ENCODE results near the gene CLEC9A. TPM values are rescaled to one million over a fixed set of nuclear protein-coding genes. Genes with fewer than 3 reads are reported as not detected.

The CLEC9A gene
- total RNA-seq, 2 donors from 2014 or later, result not detected

DNA sequence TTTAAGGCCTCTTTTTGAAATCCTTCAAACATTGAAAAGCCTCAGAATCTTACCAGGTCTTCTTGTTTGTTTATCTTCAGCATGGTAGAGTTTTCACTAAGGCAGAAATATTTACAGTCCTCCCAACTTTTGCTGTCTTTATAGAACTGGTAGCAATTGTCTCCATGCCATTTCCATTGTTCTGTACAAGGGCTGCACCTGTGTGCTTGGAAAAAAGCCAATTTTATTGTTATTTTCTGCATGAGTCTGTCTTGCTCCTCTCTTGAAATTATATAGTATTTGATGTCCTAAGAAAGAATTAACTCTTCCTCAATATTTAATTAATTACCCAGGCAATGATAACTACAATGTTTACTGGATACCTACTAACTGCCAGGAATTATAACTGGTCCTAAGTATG is 45.0 kb downstream of the CLEC9A start:
- H3K36me3 Mint-ChIP-seq (ENCODE audit: low read depth), result no peaks in the 10 kb centered on the region
- no peaks in the 10 kb centered on the region for H3K9me3 Mint-ChIP-seq
- no peak for ATAC-seq (replicated peaks)
- H3K4me1 Mint-ChIP-seq, result no peaks in the 10 kb centered on the region
- H3K4me3 Mint-ChIP-seq, result no peak overlapping the region
- peaks cover 9% of the 10 kb centered on the region for H3K27me3 Mint-ChIP-seq
- no peak overlapping the region for H3K27ac Mint-ChIP-seq

DNA sequence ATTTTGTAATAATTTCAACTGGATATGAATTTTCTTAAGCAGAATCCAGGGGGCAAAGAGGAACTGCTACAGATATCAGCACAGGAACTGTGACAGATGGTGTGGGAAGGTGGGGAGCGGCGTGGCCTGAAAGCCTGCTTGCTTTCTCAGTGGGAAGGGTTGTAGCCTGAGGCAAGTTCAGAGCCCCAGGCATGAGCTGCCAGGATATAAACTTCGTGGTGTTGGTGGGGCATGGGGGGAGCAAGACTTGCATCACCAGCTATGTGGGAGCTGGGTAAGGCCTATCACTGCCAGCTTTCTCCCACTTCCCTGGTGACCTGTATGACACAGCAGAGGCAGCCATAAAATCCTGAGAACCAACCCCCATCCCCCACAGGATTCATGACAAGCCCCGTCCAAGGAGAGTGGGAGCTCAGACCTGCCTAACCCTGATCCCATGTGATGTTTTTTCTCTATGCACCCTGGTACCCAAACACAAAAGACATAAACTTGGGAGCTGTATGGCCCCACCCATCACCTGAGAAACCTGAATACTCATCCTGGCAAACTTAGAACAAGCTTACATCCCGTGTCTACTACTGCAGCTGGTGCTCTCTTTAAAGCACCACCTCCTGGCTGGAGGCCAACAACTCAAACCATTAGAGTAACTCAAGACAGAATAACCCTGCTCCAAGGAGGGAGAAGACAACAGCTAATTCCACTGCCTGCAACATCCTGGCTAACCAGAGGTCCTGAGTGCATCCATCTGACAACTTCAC is 51.8 kb downstream of the CLEC9A start:
- Mint-ChIP-seq H3K27me3 (peaks cover 18% of the 10 kb centered on the region), H3K36me3 (ENCODE audit: low read depth) (no peaks in the 10 kb centered on the region), H3K4me1 (no peaks in the 10 kb centered on the region), H3K9me3 (peaks cover 15% of the 10 kb centered on the region), H3K4me3 (no peak overlapping the region), H3K27ac (no peak overlapping the region)
- ATAC-seq (replicated peaks), result no peak

DNA sequence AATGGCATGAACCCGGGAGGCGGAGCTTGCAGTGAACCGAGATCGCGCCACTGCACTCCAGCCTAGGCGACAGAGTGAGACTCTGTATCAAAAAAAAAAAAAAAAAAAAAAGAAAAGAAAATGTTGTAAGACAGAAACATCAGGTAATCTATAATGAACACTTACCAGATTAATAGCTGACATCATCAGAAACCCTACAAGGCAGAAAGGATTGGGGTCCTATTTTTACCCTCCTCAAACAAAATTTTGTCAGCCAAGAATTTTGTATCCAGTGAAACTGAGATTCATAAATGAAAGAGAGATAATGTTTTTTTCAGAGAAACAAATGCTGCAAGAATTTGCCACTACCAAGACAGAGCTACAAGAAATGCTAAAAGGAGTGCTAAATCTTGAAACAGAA is 54.3 kb downstream of the CLEC9A start:
- no peaks in the 10 kb centered on the region for H3K36me3 Mint-ChIP-seq (ENCODE audit: low read depth)
- H3K4me1 Mint-ChIP-seq, result no peaks in the 10 kb centered on the region

DNA sequence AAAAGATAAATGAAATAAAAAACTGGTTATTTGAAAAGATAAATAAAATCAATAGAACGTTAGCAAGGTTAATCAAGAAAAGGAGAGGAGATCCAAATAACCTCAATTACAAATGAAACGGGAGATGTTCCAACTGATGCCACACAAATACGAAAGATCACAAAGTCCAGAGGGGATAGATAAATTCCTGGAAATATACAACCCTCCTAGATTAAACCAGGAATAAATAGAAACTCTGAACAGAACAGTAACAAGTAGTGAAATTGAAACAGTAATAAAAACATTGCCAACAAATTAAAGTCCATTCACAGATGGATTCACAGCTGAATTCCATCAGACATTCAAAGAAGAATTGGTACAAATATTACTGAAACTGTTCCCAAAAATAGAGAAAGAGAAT is 55.9 kb downstream of the CLEC9A start:
- H3K4me1 Mint-ChIP-seq, result no peaks in the 10 kb centered on the region
- peaks cover 14% of the 10 kb centered on the region for H3K9me3 Mint-ChIP-seq
- no peak overlapping the region for H3K27ac Mint-ChIP-seq
- ATAC-seq (replicated peaks), result no peak
- H3K27me3 Mint-ChIP-seq, result peaks cover 19% of the 10 kb centered on the region
- H3K4me3 Mint-ChIP-seq, result no peak overlapping the region
- no peaks in the 10 kb centered on the region for H3K36me3 Mint-ChIP-seq (ENCODE audit: low read depth)

More for the DNA sequence above, 54.3 kb downstream of the CLEC9A start:
- peaks cover 19% of the 10 kb centered on the region for H3K27me3 Mint-ChIP-seq
- ATAC-seq (replicated peaks), result no peak
- H3K27ac Mint-ChIP-seq, result no peak overlapping the region
- peaks cover 15% of the 10 kb centered on the region for H3K9me3 Mint-ChIP-seq
- no peak overlapping the region for H3K4me3 Mint-ChIP-seq

DNA sequence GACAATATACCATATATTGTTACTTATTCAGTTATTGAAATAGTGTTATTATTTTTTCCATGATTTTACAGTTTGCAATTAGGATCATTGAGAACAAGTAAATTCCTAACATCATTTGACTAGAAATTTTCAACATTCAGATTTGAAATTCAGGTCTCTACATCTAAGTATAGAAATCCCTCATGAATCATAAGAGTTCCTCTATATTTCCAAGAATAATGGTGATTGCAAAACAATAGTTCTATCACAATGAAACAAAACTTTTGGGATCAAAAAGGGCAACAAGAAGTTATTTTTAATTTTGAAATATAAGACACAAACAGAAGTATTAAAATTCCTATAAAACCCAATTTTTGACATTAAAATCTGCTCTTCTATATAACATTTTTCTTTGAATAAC is 57.5 kb downstream of the CLEC9A start:
- Mint-ChIP-seq H3K4me3 (no peak overlapping the region), H3K36me3 (ENCODE audit: low read depth) (no peaks in the 10 kb centered on the region), H3K27me3 (peaks cover 15% of the 10 kb centered on the region), H3K9me3 (peaks cover 11% of the 10 kb centered on the region), H3K4me1 (no peaks in the 10 kb centered on the region), H3K27ac (no peak overlapping the region)
- ATAC-seq (replicated peaks), result no peak

DNA sequence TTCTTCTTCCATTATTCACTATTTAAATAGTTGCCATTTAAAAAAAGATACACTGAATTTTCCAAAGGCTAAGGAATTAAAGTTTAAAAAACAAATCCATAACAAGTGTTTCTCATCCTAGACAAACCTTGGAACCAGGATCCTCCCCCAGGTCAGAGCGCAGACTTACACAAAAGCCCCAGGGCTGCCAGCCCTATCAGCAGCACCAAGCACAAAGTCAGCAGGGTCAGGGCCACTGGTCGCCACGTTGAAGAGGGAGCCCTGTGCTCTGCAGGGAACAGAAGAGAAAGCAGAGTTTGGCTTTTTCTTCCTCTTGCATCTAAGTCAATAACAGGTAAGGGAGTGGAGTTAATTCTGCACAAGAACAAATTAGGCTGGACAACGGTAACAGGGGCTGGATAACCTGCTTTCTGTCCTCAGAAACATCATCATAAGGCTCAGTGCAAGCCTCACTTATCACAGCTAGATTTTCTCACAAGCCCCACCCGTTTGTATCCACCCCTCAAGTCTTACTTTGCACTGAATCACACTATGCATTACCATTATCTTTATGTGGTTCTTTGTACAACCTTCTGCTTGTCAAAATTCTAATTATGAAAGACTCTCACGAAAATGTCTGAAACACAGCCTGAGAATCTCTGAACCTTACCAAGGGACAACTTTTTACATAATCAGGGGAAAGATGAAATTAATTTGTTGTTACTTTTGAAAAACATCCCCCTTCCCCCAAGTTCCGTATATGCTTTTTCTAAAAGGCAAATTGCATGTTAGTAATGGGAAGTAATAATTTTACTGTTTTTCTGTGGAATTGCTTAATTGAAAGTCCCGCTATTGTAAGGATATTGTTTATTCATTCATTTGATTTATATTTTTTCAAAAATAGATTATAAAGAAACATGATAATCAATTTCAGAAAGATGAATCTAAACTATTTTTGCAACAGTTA is 58.7 kb downstream of the CLEC9A start:
- Mint-ChIP-seq H3K4me3 (no peak overlapping the region), H3K36me3 (ENCODE audit: low read depth) (no peaks in the 10 kb centered on the region)

DNA sequence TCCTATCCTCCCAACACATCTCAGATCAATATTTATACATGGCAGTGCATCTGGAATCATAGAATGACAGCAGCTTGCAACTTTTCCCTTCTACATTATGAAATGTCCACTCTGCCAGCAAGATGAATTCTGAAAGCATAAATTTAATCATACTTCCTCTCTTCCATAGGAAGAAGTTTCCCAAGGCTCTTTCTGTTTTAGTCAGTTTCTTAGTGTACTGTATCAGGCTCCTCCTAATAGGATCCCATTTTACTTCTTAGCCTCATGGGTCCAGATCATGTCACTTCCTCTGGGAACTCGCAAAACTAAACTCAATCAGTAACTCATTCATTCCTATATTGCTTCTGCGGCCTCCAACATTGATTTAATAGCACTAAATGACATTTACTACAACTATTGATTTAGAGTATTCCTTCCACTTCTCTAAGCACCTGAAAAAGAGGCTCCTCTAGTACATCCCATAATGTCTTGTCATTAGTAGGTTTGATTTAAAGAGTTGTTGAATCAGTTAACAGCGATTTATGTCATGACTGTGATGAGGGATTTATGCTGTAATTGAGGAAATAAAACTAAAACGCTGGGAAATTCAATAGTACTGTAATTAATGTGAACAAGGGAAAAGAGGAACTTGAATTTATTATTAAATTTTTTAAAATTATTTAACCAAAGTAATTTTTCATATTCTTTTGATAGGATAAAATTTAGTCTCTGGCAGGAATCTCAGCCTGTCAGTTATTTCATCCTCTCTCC is 64.3 kb downstream of the CLEC9A start:
- ATAC-seq (replicated peaks), result no peak
- H3K27ac Mint-ChIP-seq, result no peak overlapping the region
- no peak overlapping the region for H3K4me3 Mint-ChIP-seq

More for the DNA sequence above, 58.7 kb downstream of the CLEC9A start:
- no peak for ATAC-seq (replicated peaks)
- no peaks in the 10 kb centered on the region for H3K4me1 Mint-ChIP-seq
- peaks cover 9% of the 10 kb centered on the region for H3K9me3 Mint-ChIP-seq
- no peak overlapping the region for H3K27ac Mint-ChIP-seq
- H3K27me3 Mint-ChIP-seq, result peaks cover 15% of the 10 kb centered on the region

DNA sequence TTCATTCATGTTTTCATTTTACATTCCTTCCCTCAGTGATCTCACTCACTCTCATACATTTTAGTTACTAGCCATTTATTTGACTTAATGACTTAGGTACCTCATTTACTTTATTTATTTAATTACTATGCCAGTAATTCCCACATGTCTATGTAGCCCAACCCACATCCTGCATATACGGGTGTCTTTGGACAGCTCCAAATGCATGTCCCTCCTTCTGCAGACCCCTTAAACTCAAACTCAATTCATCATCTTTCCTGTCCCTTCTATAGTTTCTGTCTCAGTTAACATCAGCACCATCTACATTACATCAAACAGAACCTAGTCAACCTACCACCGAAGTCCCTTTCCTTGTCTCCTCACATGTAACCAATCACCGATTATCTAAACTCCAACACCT is 65.5 kb downstream of the CLEC9A start:
- Mint-ChIP-seq H3K4me1 (no peaks in the 10 kb centered on the region), H3K4me3 (no peak overlapping the region), H3K9me3 (no peaks in the 10 kb centered on the region), H3K27me3 (peaks cover under 1% of the 10 kb centered on the region), H3K27ac (no peak overlapping the region), H3K36me3 (ENCODE audit: low read depth) (no peaks in the 10 kb centered on the region)
- no peak for ATAC-seq (replicated peaks)

More for the DNA sequence above, 64.3 kb downstream of the CLEC9A start:
- peaks cover 5% of the 10 kb centered on the region for H3K27me3 Mint-ChIP-seq
- no peaks in the 10 kb centered on the region for H3K4me1 Mint-ChIP-seq
- no peaks in the 10 kb centered on the region for H3K9me3 Mint-ChIP-seq
- H3K36me3 Mint-ChIP-seq (ENCODE audit: low read depth), result no peaks in the 10 kb centered on the region

DNA sequence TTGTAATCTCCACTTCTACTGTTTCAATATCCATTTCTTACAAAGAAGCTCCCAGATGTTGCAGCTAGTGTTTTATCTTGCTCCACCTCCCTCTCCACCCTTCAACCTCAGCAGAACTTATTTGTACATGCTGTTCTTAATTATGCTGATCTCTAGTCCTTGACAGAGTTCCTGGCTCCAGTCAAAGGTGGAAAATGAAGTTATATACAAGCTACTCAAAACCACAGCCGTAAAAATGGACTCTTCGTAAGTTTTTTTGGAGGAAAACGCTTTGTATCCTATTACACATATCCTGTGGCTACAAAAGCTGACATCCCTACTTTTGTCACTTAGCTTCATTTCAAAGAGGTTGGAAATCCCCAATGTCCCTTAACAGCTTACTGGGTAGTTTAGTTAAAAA is 67.0 kb downstream of the CLEC9A start:
- Mint-ChIP-seq H3K27me3 (peaks cover 5% of the 10 kb centered on the region), H3K27ac (no peak overlapping the region), H3K36me3 (ENCODE audit: low read depth) (no peaks in the 10 kb centered on the region), H3K4me1 (no peaks in the 10 kb centered on the region), H3K9me3 (no peaks in the 10 kb centered on the region), H3K4me3 (no peak overlapping the region)
- no peak for ATAC-seq (replicated peaks)

DNA sequence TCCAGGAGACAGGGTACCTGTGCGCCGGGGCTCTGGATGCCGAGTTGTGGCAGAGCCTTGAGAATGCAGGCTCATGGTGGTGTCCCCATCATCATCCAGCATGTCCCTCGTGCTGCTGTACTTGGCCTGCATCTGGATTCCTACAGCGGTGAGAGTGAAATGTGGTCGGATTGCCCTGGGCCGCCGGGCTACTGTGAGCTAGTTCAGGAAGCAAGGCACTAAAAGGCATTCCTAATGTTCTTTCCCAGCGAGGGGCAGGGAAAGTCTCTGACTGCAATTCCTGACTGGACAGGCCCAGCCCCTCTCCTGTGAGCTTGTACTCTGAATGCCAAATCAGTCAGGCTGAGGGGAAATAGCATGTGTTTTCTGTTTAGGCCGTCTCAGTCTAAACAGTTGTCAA is 68.3 kb downstream of the CLEC9A start, which contains the start of gene CLEC1A:
Gene CLEC1A (minus strand): TSS at position 195 of the 400 bp plus-strand sequence. CDS start 63 bp downstream, at position 132.
- Mint-ChIP-seq H3K4me3 (no peak within 1 kb of the TSS), H3K36me3 (ENCODE audit: low read depth) (no peaks in the 10 kb centered on the region), H3K9me3 (peaks cover 5% of the 10 kb centered on the region), H3K27ac (no peak within 1 kb of the TSS), H3K4me1 (no peaks in the 10 kb centered on the region), H3K27me3 (peaks cover 11% of the 10 kb centered on the region)
- ATAC-seq (replicated peaks), result no peak

DNA sequence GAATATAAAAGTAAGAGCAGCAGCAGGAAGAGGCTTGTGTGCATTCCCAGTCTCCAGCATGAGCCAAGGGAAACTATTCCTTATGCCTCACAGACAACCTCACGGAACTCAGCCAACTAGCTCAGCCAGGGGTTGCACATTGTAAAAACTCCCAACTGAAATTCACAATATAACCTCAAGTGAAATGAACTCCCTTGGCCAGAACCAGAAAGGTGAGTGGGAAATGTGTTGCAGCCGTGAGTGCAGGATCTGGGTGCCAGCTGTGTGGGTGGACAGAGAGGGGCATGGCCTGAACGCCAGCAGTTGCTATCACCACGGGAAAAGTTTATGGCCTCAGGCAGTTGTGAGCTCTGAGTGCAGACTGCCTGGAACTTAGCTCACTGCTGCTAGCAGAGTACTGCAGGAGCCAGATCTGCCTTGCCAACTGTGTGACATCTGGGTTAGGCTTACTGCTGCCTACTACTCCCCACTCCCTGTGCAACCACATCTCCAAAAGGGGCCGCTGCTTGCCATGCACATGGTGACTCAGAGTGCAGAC is 70.6 kb downstream of the CLEC9A start:
- ATAC-seq (replicated peaks), result no peak
- Mint-ChIP-seq H3K4me3 (no peak overlapping the region), H3K36me3 (ENCODE audit: low read depth) (no peaks in the 10 kb centered on the region), H3K27me3 (peaks cover 13% of the 10 kb centered on the region), H3K4me1 (no peaks in the 10 kb centered on the region), H3K9me3 (peaks cover 7% of the 10 kb centered on the region), H3K27ac (no peak overlapping the region)

DNA sequence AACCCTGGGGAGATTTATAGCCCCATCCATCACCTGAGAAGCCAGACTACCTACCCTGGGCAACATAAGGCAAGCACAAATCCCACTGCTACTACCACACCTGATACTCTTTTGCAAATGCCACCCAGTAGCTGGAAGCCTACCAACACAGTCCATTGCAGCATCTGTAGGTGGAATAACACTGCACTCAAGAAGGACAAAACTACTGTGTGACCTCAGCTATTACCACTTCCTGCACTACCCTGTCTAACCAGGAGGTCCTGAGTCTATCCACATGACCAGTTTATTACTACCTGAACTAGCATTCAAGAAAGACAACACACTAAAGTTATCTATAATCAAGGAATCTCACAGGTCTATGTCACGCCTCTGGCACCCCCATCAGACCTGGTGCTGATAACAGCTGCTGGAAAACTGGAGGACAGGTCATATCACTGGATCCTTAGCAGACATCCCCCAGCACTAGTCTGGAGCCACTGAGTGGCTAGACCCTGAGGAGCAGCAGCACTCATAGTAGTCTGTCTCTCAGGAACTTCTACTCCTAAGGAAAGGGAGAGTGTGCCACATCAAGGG is 71.3 kb downstream of the CLEC9A start:
- no peak for ATAC-seq (replicated peaks)
- Mint-ChIP-seq H3K27ac (no peak overlapping the region), H3K4me1 (no peaks in the 10 kb centered on the region), H3K4me3 (no peak overlapping the region), H3K36me3 (ENCODE audit: low read depth) (no peaks in the 10 kb centered on the region), H3K27me3 (peaks cover 13% of the 10 kb centered on the region), H3K9me3 (peaks cover 7% of the 10 kb centered on the region)

DNA sequence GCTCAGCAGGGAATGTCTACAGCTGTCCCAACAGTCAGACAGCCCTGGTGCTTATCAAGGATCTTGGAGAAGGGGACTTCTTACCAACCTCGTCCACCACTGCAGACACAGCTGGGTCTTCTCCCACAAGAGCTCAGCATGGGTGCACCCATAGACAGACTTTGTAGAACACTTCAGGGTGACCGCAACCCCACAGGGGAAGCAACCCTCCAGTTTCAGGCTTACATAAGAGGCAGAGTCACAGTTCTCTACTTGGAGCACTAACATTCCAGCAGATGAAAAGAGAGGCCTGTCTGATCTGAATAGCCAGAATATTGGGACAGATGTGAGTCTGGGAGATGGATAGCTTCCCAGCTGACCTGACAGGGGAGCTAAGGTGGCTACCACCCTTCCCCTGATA is 71.8 kb downstream of the CLEC9A start:
- Mint-ChIP-seq H3K4me3 (no peak overlapping the region), H3K27me3 (peaks cover 13% of the 10 kb centered on the region), H3K27ac (no peak overlapping the region), H3K4me1 (no peaks in the 10 kb centered on the region), H3K36me3 (ENCODE audit: low read depth) (no peaks in the 10 kb centered on the region), H3K9me3 (peaks cover 7% of the 10 kb centered on the region)
- no peak for ATAC-seq (replicated peaks)
